Liver (tissue), 3 donors: Measurements from ENCODE around the gene PIEZO1.

Experiments used
- EGR1 ChIP-seq, 2 donors: IDR thresholded peaks; 2 replicates each; pipeline ENCODE4 v1.6.1; 2016 to 2018; ENCODE audit warnings: antibody characterized with exemption in 2 of 2, low read depth in 2 of 2
- GABPA ChIP-seq, 2 donors: IDR thresholded peaks in 1 of 2; conservative IDR thresholded peaks in 1 of 2; 2 replicates each; pipeline ENCODE4 v1.6.1; 2016; ENCODE audit warnings: antibody characterized with exemption in 2 of 2, mild to moderate bottlenecking in 1 of 2, moderate library complexity in 1 of 2
- YY1 ChIP-seq: IDR thresholded peaks from 2 replicates; pipeline ENCODE4 v1.6.1; 2016; ENCODE audit warnings: antibody characterized with exemption, mild to moderate bottlenecking
- TF ChIP-seq, protein P1 (sequence below): fragments of 150-350 bp; IDR thresholded peaks from 2 replicates; pipeline ENCODE4 v1.5.1; 2017; ENCODE audit warnings: improper control_type of control experiment, low read depth, low read length; ENCODE audit not compliant: missing input control
- donor health status: healthy.
- donor health status: healthy.

GRCh38 chr16:88817785-88818574, 33.0 kb upstream of the PIEZO1 start:
- TF ChIP-seq, protein P1, sequence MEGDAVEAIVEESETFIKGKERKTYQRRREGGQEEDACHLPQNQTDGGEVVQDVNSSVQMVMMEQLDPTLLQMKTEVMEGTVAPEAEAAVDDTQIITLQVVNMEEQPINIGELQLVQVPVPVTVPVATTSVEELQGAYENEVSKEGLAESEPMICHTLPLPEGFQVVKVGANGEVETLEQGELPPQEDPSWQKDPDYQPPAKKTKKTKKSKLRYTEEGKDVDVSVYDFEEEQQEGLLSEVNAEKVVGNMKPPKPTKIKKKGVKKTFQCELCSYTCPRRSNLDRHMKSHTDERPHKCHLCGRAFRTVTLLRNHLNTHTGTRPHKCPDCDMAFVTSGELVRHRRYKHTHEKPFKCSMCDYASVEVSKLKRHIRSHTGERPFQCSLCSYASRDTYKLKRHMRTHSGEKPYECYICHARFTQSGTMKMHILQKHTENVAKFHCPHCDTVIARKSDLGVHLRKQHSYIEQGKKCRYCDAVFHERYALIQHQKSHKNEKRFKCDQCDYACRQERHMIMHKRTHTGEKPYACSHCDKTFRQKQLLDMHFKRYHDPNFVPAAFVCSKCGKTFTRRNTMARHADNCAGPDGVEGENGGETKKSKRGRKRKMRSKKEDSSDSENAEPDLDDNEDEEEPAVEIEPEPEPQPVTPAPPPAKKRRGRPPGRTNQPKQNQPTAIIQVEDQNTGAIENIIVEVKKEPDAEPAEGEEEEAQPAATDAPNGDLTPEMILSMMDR, result no peak
- no peak for TF ChIP-seq GABPA (IDR thresholded peaks at IDR 0.05 in 1 of 2, conservative IDR thresholded peaks at IDR 0.05 in 1 of 2)
- no peak for TF ChIP-seq YY1
- no peak for TF ChIP-seq EGR1 (IDR thresholded peaks at IDR 0.05; ENCODE audit: low read depth in 2 of 2)
